Hindlimb muscle (tissue), 1 donor: ENCODE results near the gene DMD. TPM values are rescaled to one million over a fixed set of nuclear protein-coding genes. Genes with fewer than 3 reads are reported as not detected.
A peak's percentile ranks its signal among the peaks of the same experiment; 100 is the strongest.

Experiments used
- DNase-seq: peaks from one replicate; pipeline ENCODE4 v3.0.0-alpha.2; 2013
- polyA plus RNA-seq: library from polyadenylated mRNA; unstranded; fragments of 120-200 nt; gene quantifications from one replicate; pipeline ENCODE4 v1.2.1, GENCODE V29; 2013; ENCODE audit not compliant: insufficient read length

Gene DMD
- polyA plus RNA-seq, 1 donor: 88.9 TPM

DNA sequence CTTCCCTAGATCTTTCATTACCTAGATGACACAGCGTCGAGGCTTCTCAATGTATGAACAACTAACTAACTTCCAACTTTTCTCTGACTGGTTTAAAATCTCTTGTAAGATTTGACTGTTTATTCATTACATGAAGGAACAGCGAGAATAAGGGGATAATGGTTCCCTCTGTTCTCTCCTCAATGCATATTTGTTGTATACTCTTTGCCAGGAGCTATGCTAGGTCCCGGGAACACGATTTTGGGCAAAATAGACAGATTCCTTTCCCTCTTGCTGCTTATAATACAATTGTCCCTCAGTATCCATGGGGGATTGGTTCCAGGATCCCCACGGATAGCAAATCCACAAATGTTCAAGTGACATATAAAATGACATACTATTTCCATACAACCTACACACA lies 1020.0 kb downstream of the DMD start:
- no peak for DNase-seq

- no peak for DNase-seq
Measured at GRCh38 chrX:32185160-32185559, 1026.2 kb downstream of the DMD start.

DNA sequence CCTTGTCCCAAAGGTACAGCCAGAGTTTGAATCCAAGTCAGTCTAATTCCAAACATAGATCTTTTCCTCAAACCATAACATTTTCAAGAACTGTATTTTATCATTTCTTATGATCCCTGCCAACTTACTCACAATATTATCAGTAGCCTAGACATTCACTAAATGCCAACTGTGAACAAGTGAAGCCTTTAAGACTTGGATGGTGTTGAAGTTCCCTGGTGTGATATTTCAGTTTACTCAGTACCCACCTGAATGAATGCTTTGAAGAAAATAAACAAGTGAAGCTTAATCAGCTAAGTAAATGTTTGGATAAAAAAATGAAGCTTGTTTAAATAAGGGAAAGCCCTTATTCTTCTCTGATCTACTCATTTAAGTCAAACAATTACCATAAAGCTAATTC lies 1028.3 kb downstream of the DMD start:
- DNase-seq: no peak

DNA sequence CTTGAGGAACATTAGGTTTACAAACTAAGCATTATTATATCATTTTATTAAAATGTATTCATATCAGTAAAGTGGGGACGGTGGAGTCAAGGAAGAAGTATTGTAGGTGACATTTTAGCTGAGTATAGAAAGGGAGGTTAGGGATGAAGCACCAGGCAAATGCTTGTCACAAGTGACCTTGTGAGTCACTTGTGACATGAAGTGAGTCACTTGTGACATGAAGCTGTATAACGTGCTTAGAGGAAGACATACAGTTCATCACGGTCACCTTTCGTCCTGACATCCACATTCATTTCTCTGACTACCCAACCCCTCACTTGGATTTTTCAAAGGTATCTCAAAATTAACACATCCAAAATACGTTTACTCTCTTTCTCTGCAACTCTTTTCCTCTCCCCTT lies 1034.8 kb downstream of the DMD start:
- DNase-seq: no peak

- no peak for DNase-seq
Measured at GRCh38 chrX:32170481-32170880, 1040.9 kb downstream of the DMD start.

DNA sequence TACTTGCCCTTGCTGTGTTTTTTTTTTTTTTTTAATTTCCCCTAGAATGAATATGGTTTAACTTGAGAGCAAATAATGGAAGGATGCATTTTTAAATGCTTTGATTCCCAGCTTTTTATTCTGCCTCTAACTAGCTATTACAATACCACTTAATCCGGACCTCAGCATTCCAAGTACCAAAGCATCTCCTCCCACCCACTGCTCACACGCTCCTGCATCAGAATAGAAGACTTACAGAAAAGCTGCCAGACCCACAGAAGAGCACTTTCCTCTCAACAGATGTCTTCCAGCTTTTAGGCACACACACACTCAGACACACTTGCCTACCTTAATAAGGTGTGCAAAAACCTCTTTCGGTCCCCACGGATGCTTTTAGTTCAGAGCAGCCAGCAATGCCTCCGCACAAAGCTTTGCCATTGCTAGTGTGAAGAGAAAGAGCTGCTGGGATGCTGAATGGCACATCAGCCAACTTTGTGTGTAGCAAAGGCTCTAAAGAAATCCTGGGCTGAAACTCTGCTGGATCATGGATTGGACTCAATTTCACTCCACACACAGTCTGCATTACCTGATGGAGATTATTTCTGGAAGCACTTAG lies 1056.2 kb downstream of the DMD start:
- no peak for DNase-seq

- DNase-seq: no peak
Measured at GRCh38 chrX:32153585-32153984, 1057.8 kb downstream of the DMD start.

GRCh38 chrX:32150141-32150540 lies 1061.2 kb downstream of the DMD start:
- DNase-seq: no peak

DNA sequence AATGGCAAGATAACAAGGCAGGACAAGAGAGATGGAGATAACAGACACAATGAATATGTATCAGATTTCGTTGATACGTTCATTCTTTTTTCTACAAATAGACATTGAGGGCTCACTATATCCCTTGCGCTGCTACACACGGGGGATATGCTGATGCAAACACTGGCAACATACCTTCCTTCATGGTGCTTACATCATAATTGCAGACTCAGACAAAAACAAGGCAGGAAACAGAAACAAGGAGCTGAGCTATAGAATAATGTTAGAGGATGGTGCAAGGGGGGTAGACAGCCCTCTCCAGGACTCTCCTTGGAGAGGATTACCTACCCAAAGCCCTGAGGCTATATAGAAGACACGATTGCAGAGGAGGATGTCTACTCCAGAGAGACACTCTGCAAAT lies 1069.5 kb downstream of the DMD start:
- no peak for DNase-seq

GRCh38 chrX:32139476-32139875 lies 1071.9 kb downstream of the DMD start:
- no peak for DNase-seq

DNA sequence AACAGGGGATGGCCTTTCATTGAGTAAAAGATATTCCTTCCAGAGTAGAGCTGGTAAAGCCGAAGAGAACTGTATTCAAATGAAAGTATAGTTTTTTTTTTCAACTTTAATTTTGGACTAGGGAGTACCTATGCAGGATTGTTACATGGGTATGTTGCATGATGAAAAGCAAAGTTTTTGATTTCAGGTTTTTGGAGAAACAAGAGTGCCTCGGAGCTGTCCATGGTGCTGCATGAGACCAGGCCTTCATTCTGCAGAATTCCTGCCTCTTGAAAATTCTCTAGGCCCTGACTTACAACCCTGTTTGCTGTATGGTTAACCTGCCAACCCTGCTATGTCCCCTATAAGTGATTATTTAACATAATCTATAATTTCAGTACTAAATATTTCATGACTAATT lies 1073.8 kb downstream of the DMD start:
- peak; percentile 8 for DNase-seq

DNA sequence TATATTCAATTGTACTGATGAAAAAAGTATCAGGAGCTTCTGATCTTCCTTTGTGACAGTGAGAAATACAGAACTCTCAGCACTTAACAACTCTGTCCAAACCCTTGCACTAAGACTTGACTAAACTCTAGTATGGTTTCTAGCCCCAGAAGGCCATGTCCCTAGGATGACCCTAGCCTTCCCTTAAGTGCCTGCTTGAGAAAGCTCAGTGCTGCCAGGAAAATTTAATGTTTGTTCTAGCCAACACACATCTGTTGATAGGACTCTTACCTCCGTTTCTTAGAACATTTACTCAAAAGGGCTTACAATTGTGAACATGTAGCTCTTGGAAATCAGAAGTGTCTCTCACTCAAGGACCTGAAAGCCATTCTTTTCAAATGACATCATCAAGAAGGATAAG lies 1084.4 kb downstream of the DMD start:
- DNase-seq: no peak

DNA sequence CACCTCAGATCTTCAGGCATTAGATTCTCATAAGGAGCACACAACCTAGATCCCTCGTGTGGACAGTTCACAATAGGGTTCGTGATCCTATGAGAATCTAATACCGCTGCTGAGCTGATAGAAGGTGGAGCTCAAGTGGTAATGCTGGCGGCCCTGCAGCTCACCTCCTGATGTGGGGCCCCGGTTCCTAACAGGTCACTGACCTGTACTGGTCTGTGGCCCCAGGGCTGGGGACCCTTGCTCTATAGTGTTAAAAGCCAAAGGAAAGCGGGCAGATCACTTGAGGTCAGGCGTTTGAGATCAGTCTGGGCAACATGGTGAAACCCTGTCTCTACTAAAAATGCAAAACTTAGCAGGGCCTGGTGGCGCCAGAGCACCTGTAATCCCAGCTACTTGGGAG lies 1092.5 kb downstream of the DMD start:
- no peak for DNase-seq

DNA sequence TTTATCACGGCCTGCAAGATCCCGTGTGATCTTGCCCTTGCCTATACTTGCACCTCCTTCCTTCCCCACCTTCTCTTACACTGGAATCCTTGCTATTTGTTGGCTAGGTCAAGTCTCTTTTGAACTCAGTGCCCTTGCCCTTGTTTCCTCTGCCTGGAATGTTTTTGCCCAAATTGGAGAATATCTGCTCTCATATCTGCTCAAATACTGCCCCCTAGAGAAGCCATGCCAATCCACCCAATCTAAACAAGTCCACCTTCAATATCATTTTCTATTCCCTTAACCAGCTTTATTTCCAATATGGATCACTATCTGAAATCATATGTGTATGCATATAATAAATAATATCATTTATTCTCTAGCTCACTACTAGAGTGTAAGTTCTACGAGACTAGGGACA lies 1095.3 kb downstream of the DMD start:
- DNase-seq: no peak

DNA sequence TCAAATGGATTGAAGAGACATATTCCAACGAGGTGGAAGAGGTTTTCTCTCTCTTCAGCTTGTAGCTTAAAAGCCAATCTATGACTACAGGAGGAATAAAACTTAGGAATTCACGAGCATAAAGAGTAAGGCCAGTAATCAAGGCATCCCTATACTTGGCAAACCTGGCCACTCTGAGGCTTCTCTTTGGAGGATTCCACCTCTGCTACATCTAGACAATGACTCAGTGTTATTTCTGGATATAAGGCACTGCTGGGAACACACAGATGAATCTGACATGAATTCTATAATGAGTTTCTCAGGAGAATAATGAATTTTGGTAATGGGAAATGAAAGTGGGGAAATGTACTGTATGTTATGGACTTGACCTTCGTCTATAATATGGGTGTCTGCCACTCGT lies 1123.7 kb downstream of the DMD start:
- DNase-seq: no peak

DNA sequence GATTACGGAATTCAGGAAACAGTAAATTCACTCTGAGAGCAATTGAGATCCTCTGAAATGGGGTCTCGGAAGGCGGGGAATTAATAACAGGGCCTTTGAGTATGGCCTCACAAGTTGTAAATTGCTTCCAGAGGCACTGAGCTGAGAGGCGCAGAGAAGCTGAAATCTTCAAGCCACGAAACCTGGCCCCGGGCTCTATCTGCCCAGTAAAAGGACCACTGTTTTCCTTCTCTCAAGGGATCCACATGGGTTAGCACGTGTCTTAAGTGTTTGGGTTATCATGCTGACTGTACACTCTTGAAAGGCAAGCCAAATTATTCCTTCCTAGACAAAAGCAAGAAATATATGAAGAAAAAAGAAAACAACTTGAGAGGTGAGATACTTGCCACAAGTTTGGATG lies 1126.6 kb downstream of the DMD start:
- DNase-seq: no peak

DNA sequence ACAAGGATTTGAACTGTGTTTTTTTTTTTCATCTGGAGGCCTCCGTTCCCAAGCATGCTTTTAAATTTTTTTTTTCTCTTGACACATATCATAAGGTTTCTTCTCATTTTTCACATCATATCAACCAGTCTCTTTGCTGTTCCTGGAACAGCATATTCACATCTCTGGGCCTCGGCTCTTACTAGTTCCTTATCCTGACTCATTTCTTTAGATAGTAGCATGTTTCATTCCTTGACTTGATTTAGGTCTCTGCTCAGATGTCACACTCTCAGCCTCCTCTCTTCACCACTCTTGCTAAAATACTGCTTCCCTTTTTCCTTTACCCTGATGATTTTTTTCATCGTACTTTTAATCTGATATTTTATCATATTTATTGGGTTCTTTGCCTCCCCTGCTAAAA lies 1163.1 kb downstream of the DMD start:
- no peak for DNase-seq

DNA sequence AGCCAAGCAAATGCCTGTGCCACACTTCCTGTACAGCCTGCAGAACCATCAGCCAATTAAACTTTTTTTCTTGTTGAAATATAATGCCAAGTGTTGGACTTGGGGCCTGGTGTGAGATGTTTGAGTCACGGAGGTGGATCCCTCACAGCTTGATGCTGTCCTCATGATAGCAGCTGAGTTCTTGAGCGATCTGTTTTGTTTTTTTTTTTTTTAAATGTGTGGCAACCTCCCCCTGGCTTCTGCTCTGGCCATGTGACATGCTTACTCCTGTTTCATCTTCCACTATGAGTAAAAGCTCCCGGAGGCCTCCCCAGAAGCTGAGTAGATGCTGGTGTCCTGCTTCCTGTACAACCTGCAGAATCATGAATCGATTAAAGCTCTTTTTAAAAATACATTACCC lies 1166.2 kb downstream of the DMD start:
- no peak for DNase-seq

- DNase-seq: no peak
Measured at GRCh38 chrX:32041181-32041580, 1170.2 kb downstream of the DMD start.

- DNase-seq: no peak
Measured at GRCh38 chrX:32026772-32027171, 1184.6 kb downstream of the DMD start.

DNA sequence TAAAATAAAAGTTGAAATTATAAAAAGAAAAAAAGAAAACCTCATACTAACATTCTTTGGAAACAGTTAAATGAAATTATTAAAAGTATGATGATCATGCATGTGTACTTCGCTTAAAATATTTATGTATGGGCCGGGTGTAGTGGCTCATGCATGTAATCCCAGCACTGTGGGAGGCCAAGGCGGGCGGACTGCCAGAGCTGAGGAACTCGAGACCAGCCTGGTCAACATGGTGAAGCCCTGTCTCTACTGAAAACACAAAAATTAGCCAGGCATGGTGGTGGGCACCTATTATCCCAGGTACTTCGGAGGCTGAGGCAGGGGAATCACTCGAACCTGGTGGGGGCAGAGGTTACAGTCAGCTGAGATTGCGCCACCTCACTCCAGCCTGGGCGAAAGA lies 1187.3 kb downstream of the DMD start:
- DNase-seq: no peak

DNA sequence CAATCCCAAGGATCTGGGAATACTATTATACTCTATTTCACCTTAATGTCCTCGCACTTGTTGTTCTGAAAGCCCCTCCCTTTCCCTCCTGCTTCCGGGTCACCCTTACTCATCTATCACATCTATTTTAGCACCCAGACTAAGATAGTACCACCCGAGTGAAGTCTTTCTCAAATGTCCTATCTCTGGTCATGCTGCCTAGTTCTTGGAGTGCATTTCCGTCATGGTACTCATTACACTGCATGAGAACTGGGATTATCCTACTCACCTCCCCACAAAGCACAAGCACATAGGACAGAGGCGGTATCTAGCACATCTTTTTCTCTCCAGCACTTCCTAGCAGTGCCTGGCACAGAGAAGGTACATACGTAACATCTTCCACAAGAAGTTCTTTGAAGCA lies 1195.2 kb downstream of the DMD start:
- no peak for DNase-seq

DNA sequence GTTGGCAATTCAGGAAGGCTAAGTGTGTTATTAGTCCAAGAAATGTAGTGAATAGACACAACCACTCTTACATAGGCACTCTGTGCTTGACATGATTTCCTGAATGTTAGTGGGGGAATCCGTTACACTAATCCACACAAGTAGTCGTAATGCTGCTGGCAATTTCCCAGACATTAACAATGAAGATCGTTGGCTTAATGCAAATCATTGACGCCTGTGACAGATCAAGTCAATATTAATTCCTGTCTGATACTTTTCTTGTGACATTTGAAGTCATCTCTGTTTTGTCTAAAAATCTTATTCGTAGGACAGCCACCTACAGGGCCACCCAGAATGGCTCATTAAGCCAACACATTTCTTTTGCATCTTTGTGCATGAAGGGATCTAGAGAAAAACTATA lies 1200.4 kb downstream of the DMD start:
- no peak for DNase-seq

- DNase-seq: no peak
Measured at GRCh38 chrX:32010212-32010611, 1201.1 kb downstream of the DMD start.

DNA sequence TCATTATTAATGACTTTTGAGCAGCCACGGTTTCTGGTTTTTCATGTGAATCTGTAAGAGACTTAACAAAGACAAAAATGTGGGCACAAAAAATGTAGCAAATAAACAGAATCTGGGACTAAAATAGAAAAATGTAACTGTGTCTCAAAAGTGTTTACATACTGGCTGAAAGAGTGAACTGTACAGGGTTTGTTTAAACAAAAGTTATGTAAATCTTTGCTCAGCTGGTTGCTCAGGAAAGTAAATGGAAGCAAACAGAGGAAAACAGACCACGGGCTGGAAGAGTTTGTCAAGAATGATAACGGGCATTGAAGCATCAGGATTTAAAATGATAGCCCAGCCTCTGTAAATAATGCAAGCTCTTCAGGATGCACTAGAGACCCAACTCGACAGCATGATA lies 1217.7 kb downstream of the DMD start:
- DNase-seq: no peak

DNA sequence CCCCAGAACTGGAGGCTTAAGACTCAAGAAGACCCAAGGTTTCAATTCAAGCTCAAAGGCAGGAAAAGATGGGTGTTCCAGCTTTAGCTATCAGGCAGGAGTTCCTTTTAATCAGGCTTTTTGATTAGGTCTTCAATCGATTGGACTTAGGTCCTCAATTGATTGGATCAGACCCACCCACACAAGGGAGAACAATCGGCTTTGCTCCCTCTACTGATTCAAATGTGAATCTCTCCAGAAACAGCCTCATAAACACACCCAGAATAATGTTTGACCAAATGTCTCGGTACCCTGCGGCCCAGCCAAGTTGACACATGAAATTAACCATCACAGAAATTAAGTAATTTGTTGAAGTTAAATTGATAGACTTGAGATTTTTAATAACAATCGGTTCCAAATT lies 1222.4 kb downstream of the DMD start:
- no peak for DNase-seq
